Activated CD4-positive, alpha-beta T cell treated with anti-CD3 and anti-CD28 coated beads for 36 hours (primary cell): ENCODE measurements around the gene LMOD1. TPM values are rescaled to one million over a fixed set of nuclear protein-coding genes. Genes with fewer than 3 reads are reported as not detected.

Source experiments
- ATAC-seq: fragments of 200-7000 bp; cut with Tn5 transposase; one replicate; pipeline ENCODE4 v1.10.0; 2021; ENCODE audit warnings: mild to moderate bottlenecking, moderate library complexity
- CTCF ChIA-PET: fragments of 350-600 bp; sonication (Branson Sonifier 250); formaldehyde crosslinking; loops from one replicate; lab custom pipeline; 2021; ENCODE audit warnings: antibody characterized with exemption; lab: Charles Lee
- POLR2A ChIA-PET: fragments of 350-600 bp; sonication (Branson Sonifier 250); formaldehyde crosslinking; loops from one replicate; lab custom pipeline; 2021; ENCODE audit warnings: antibody characterized with exemption, inconsistent platforms; lab: Charles Lee
- DNase-seq: peaks from one replicate; pipeline ENCODE4 v3.0.0-alpha.2; 2020
- H3K27ac Mint-ChIP-seq: one replicate; pipeline ENCODE4 v1.8.0; 2021; ENCODE audit warnings: mixed read lengths
- H3K27me3 Mint-ChIP-seq: one replicate; pipeline ENCODE4 v1.8.0; 2021; ENCODE audit warnings: mixed read lengths
- H3K36me3 Mint-ChIP-seq: one replicate; pipeline ENCODE4 v1.8.0; 2021; ENCODE audit warnings: low read depth, mixed read lengths
- H3K4me1 Mint-ChIP-seq: one replicate; pipeline ENCODE4 v1.8.0; 2021; ENCODE audit warnings: mixed read lengths
- H3K4me3 Mint-ChIP-seq: one replicate; pipeline ENCODE4 v1.8.0; 2021; ENCODE audit warnings: mild to moderate bottlenecking, moderate library complexity, mixed read lengths
- H3K9me3 Mint-ChIP-seq: one replicate; pipeline ENCODE4 v1.8.0; 2021; ENCODE audit warnings: low read depth, mixed read lengths
- intact Hi-C, 2 experiments: fragments of 100-400 bp; cut with DNase I in 1 of 2; cut with micrococcal nuclease in 1 of 2; formaldehyde crosslinking; loops; one replicate each; pipeline versions ENCODE4 v1.14.2 to v1.15.1; 2022 to 2024; cut with DNase I, micrococcal nuclease
- total RNA-seq, 2 experiments: library from RNA; stranded (reverse); gene quantifications; one replicate each; pipeline ENCODE4 v1.2.3, GENCODE V29; 2021

LMOD1 gene
- total RNA-seq, 2 experiments from 2014 or later, result not detected

DNA sequence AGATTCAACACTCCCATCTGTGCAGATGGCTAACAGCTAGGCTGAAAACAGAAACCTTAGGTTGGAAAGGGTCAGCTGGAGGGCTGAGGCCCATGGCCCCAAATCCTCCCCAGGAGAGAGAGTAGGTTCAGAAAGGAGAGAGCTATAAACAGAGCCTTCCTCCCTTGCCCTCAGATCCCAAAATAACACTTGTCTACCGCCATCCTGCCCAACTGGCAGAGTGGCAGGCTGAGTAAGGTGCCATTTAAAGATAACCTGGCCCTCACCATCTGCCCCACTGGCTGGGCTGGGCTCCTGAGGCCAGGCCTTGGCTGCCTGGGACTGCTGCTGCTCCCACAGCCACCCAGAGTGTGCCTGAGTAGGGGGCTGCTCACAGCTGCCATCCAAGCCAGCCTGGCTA is 61.9 kb downstream of the LMOD1 start:
- ATAC-seq, result no peak
- H3K4me3 Mint-ChIP-seq, result no peak overlapping the region
- H3K4me1 Mint-ChIP-seq, result peaks cover 4% of the 10 kb centered on the region
- no peaks in the 10 kb centered on the region for H3K9me3 Mint-ChIP-seq
- ChIA-PET CTCF (interaction anchor here (0.5 to 3.9 kb wide), 4 partner anchors 9 to 399 kb away, joined by 3 to 26 read pairs (median 4); no protein-coding TSS in a partner anchor), POLR2A (interaction anchor here (0.9 kb wide), 1 partner anchor 255 kb away, joined by 12 read pairs; no protein-coding TSS in a partner anchor)
- H3K36me3 Mint-ChIP-seq, result no peaks in the 10 kb centered on the region
- intact Hi-C loops, result no loop called here
- H3K27me3 Mint-ChIP-seq, result peaks cover 16% of the 10 kb centered on the region
- H3K27ac Mint-ChIP-seq, result no peak overlapping the region
- DNase-seq, result no peak

DNA sequence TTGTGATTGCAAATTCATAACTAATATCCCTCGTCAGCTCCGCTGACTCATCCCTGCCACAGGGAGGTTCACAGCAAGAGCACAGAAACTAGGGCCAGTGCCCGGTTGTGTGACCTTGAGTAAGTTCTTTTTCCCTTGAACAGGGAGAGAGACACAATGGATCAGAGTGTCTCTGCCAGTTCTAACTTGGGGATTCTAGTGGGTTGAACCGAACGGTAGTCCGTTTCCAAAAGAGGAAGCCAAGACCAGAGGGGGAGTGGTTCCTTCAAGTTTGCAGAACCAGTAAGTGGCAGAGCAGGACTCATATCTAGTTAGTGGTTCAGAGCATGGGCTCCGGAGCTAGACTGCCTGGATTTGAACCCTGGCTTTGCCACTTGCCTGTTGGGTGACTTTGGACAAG is 62.6 kb downstream of the LMOD1 start:
- H3K36me3 Mint-ChIP-seq, result no peaks in the 10 kb centered on the region
- DNase-seq (peak; percentile 33), ATAC-seq (peak; percentile 40)
- no peak overlapping the region for H3K27ac Mint-ChIP-seq
- intact Hi-C loops, result no loop called here
- no peaks in the 10 kb centered on the region for H3K9me3 Mint-ChIP-seq
- no peak overlapping the region for H3K4me3 Mint-ChIP-seq
- POLR2A ChIA-PET, result interaction anchor here (0.9 kb wide), 1 partner anchor 256 kb away, joined by 12 read pairs; no protein-coding TSS in a partner anchor
- CTCF ChIA-PET, result interaction anchor here (0.5 to 3.9 kb wide), 7 partner anchors 10 to 399 kb away, joined by 3 to 26 read pairs (median 4); no protein-coding TSS in a partner anchor
- peaks cover 4% of the 10 kb centered on the region for H3K4me1 Mint-ChIP-seq
- peaks cover 15% of the 10 kb centered on the region for H3K27me3 Mint-ChIP-seq

DNA sequence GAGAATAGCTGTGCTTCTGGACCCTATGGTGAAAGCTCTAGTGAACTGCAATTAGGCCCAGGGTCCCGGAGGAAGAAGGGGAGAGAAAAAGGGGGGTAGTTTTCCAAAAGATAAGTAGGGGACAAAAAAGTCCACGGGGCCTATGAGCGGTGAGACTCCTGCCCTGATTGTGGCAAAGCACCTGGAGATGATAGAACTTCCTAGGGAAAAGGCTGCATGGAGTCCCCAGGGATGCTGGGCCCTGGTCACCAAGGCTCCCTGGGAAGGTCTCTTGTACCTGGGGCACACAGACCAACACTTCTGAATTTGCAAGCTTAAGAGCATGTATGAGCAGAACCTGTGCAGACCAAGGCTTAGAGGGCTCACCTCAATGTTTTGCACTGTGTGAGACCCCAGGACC is 63.1 kb downstream of the LMOD1 start:
- ATAC-seq, result no peak
- no peak overlapping the region for H3K27ac Mint-ChIP-seq
- intact Hi-C loops, result no loop called here

DNA sequence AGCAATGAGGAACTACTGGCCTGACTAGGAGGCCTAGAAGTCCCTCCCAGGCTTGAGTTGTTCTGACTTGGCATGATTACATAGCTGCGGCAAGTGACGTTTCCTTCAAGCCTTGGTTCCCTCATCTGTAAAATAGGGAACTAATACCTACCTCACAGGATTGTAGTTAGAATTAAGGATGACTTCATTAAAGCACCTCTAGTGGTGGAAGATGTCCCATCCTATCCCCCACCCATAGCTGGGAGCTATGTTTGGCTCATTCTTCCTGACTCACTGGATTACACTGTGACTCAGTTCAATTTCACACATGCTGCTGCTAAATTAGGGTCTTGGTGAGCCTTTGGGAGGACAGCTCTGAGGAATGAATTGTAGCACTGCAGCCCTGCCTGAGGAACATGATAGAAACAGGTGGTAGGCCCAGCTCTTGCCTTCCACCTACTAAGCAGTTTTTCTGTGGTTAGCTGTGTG is 63.6 kb downstream of the LMOD1 start:
- intact Hi-C loops, result no loop called here
- peaks cover 4% of the 10 kb centered on the region for H3K4me1 Mint-ChIP-seq
- no peaks in the 10 kb centered on the region for H3K9me3 Mint-ChIP-seq
- peaks cover 9% of the 10 kb centered on the region for H3K27me3 Mint-ChIP-seq
- no peak overlapping the region for H3K27ac Mint-ChIP-seq
- ATAC-seq, result peak; percentile 50
- CTCF ChIA-PET, result interaction anchor here (0.7 to 3.9 kb wide), 9 partner anchors 11 to 125 kb away, joined by 3 to 26 read pairs (median 3); partner anchors contain the start of gene TIMM17A
- POLR2A ChIA-PET, result interaction anchor here (0.7 to 0.9 kb wide), 2 partner anchors 90 to 281 kb away, joined by 3 to 5 read pairs; no protein-coding TSS in a partner anchor
- H3K4me3 Mint-ChIP-seq, result no peak overlapping the region
- no peak for DNase-seq
- peaks cover 2% of the 10 kb centered on the region for H3K36me3 Mint-ChIP-seq

More for the DNA sequence above, 63.1 kb downstream of the LMOD1 start:
- ChIA-PET CTCF (interaction anchor here (0.7 to 3.9 kb wide), 9 partner anchors 11 to 201 kb away, joined by 3 to 26 read pairs (median 3); partner anchors contain the start of gene TIMM17A), POLR2A (interaction anchor here (0.7 kb wide), 1 partner anchor 89 kb away, joined by 3 read pairs; no protein-coding TSS in a partner anchor)
- peaks cover 14% of the 10 kb centered on the region for H3K27me3 Mint-ChIP-seq
- H3K4me1 Mint-ChIP-seq, result peaks cover 4% of the 10 kb centered on the region
- peaks cover 2% of the 10 kb centered on the region for H3K36me3 Mint-ChIP-seq
- H3K4me3 Mint-ChIP-seq, result no peak overlapping the region
- no peak for DNase-seq
- no peaks in the 10 kb centered on the region for H3K9me3 Mint-ChIP-seq

DNA sequence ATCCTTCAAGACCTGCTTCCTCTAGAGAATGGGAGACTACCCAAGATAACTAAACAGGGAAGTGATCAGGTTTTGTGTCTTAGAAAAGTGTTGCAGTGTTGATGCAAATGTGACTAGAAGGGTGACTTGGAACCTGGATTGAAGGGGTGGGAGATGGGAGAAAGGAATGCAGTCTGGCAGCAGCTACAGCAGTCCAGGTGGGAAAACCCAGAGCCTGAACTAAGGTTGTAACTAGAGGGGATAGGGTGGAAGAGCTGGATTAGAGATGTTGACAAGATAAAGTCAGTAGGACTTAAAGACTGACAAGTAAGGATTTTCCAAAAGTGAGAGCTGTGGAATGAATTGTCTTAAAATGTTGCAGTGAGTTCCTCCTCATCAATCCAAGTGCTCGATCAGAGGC is 64.7 kb downstream of the LMOD1 start:
- H3K27me3 Mint-ChIP-seq, result peaks cover 1% of the 10 kb centered on the region
- peaks cover 2% of the 10 kb centered on the region for H3K36me3 Mint-ChIP-seq
- no peak for DNase-seq
- no peak overlapping the region for H3K4me3 Mint-ChIP-seq
- ChIA-PET CTCF (interaction anchor here (0.8 to 3.9 kb wide), 5 partner anchors 14 to 259 kb away, joined by 3 to 26 read pairs (median 10); no protein-coding TSS in a partner anchor), POLR2A (no interaction called here)
- intact Hi-C loops, result no loop called here
- peaks cover 4% of the 10 kb centered on the region for H3K4me1 Mint-ChIP-seq
- ATAC-seq, result no peak
- no peak overlapping the region for H3K27ac Mint-ChIP-seq
- no peaks in the 10 kb centered on the region for H3K9me3 Mint-ChIP-seq

DNA sequence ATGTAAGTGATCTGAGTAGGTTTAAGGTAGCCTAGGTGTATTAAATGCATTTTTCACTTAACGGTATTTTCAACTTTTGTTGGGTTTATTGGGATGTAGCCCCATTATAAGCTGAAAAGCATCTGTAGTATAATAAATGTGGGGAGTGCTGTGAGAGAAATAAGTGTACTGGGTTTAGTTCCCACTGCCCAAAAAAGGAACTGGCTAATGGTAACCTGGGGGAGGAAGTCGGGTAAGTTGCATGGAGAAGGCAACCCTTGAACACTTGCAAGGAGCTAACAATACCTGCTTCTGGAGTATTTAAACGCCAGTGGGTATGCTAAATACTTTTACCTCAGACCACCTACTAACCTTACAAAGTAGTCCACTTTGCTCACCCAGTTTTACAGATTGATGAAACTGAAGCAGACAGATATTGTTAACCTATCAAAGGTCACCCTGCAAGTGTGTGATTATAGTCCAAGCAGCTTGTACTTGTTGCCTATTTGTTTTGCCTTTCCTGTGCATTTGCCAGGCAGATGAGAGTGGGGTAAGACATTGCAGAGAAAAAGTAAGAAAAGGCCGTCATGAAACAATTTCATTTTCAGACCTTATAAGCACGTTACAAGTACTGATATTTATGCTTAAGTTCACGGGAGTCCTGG is 65.3 kb downstream of the LMOD1 start:
- Mint-ChIP-seq H3K4me3 (no peak overlapping the region), H3K9me3 (no peaks in the 10 kb centered on the region), H3K27me3 (no peaks in the 10 kb centered on the region), H3K27ac (no peak overlapping the region), H3K36me3 (peaks cover 2% of the 10 kb centered on the region), H3K4me1 (peaks cover 4% of the 10 kb centered on the region)
- ChIA-PET CTCF (interaction anchor here (0.7 to 3.9 kb wide), 8 partner anchors 9 to 260 kb away, joined by 3 to 26 read pairs (median 4); no protein-coding TSS in a partner anchor), POLR2A (no interaction called here)
- intact Hi-C loops, result no loop called here
- DNase-seq (no peak), ATAC-seq (no peak)

DNA sequence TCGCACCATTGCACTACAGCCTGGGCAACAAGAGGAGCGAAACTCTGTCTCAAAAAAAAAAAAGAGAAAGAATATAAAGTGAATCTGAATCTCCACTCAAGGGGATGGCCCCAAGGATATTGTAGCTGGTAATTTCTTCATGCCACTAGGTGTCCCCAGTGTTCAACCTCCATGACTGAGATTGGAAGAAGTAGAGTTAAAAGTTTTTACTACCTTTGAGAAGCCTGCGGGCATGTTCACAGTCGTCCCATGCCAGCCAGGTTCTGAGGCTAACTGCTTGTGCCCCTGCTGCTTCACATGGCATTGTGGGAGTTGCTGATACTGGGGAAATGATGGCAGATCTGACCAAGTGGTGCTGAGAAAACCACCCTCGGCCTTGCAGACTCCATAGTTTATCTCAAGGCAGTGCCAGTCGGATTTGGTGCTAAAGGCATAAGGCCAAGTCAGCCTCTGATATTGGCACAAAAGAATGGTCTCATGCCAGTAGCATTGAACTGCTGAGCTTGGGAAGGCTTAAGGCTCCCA is 68.4 kb downstream of the LMOD1 start:
- H3K9me3 Mint-ChIP-seq, result no peaks in the 10 kb centered on the region
- CTCF ChIA-PET, result interaction anchor here (0.7 to 2.6 kb wide), 14 partner anchors 8 to 178 kb away, joined by 3 to 20 read pairs (median 5); partner anchors contain the start of gene SHISA4
- no peak overlapping the region for H3K4me3 Mint-ChIP-seq
- intact Hi-C loops, result loop anchor here in 1 of 2 experiments (5.0 kb wide), 1 partner anchor 94 kb away; no protein-coding TSS in a partner anchor
- no peaks in the 10 kb centered on the region for H3K4me1 Mint-ChIP-seq
- no peak overlapping the region for H3K27ac Mint-ChIP-seq
- H3K36me3 Mint-ChIP-seq, result peaks cover 22% of the 10 kb centered on the region
- no peaks in the 10 kb centered on the region for H3K27me3 Mint-ChIP-seq
- DNase-seq (peak; percentile 44), ATAC-seq (peak; percentile 77)
- POLR2A ChIA-PET, result interaction anchor here (0.6 to 0.7 kb wide), 2 partner anchors 251 to 294 kb away, joined by 5 to 6 read pairs; no protein-coding TSS in a partner anchor

DNA sequence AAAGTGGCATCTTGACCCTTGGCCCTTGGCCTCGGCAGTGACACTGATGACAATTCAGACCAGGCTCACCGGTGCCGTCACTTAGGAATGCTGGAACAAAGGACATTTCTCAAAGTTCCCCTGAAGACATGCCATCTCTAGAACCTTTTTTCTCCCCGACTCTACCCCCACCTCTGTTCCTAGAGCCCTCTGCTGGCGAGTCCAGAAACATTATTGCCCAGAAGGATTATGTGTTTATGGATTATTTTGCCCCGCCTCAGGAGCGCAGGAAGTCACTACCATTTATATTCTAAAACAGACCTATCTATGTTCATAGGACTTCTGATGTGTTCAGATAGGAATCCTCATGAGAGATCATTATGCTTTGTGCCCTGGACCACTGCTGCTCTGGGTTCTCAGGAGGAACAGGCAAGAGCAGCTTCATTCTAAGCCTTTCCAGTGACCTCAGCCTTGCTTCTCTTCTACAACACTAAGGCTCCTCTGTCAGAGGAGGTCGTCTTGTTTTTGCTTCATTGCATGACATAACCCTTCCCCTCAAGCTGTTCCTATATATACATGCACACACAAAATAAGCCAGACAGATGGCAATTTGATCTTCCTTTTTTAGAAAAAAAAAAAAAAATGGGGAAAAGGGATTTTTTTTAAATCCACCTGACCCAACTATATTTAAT is 70.1 kb downstream of the LMOD1 start:
- CTCF ChIA-PET, result interaction anchor here (0.6 kb wide), 1 partner anchor 38 kb away, joined by 4 read pairs; no protein-coding TSS in a partner anchor
- Mint-ChIP-seq H3K27me3 (no peaks in the 10 kb centered on the region), H3K9me3 (no peaks in the 10 kb centered on the region), H3K36me3 (peaks cover 38% of the 10 kb centered on the region), H3K4me3 (no peak overlapping the region), H3K27ac (no peak overlapping the region), H3K4me1 (no peaks in the 10 kb centered on the region)
- DNase-seq (no peak), ATAC-seq (no peak)
- POLR2A ChIA-PET, result no interaction called here
- intact Hi-C loops, result loop anchor here in 1 of 2 experiments (5.0 kb wide), 1 partner anchor 96 kb away; no protein-coding TSS in a partner anchor

DNA sequence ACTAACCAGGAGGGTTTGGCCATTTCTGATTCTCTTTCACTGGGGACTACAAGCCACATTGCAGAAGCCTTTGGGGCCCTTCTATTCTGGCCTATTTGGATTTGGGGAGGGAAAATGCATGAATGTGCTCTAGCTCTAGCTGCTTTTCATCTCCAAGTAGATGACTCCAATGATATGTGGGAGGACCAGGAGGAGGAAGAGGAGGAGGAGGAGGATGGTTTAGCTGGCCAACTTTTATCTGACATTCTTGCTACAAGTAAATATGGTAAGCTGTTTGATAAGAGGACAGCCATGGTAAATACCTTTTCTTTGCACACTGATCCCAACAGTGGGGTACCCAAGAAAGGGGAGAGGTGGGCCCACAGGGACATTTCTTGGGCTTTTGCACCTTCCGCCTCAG is 71.7 kb downstream of the LMOD1 start:
- intact Hi-C loops, result loop anchor here in 1 of 2 experiments (5.0 kb wide), 1 partner anchor 98 kb away; no protein-coding TSS in a partner anchor
- ATAC-seq (no peak), DNase-seq (no peak)
- no peak overlapping the region for H3K27ac Mint-ChIP-seq
- ChIA-PET CTCF (interaction anchor here (0.7 to 1.5 kb wide), 2 partner anchors 21 to 92 kb away, joined by 5 read pairs; no protein-coding TSS in a partner anchor), POLR2A (interaction anchor here (0.5 kb wide), 1 partner anchor 351 kb away, joined by 3 read pairs; no protein-coding TSS in a partner anchor)
- no peaks in the 10 kb centered on the region for H3K27me3 Mint-ChIP-seq
- peaks cover 46% of the 10 kb centered on the region for H3K36me3 Mint-ChIP-seq
- no peaks in the 10 kb centered on the region for H3K4me1 Mint-ChIP-seq
- no peaks in the 10 kb centered on the region for H3K9me3 Mint-ChIP-seq
- H3K4me3 Mint-ChIP-seq, result no peak overlapping the region

DNA sequence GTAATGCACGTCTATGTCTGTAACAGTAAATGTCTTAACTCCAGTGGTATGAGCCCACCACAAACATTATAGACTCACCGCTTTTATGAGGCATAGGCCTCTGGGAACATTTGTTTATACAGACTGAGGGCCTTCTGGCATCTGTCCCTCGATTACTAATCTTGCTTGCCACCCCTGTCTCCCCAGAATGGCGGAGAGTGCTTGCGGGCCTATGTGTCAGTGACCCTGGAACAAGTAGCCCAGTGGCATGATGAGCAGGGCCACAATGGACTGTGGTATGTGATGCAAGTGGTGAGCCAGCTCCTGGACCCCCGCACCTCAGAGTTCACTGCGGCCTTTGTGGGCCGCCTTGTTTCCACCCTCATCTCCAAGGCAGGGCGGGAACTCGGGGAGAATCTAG is 76.0 kb downstream of the LMOD1 start:
- no peak overlapping the region for H3K4me3 Mint-ChIP-seq
- ATAC-seq, result no peak
- CTCF ChIA-PET, result interaction anchor here (0.6 to 1.1 kb wide), 2 partner anchors 41 to 63 kb away, joined by 3 read pairs; partner anchors contain the start of gene IPO9
- no peak overlapping the region for H3K27ac Mint-ChIP-seq
- H3K36me3 Mint-ChIP-seq, result peaks cover 60% of the 10 kb centered on the region
- intact Hi-C loops, result no loop called here
- POLR2A ChIA-PET, result no interaction called here
- no peaks in the 10 kb centered on the region for H3K9me3 Mint-ChIP-seq
- no peaks in the 10 kb centered on the region for H3K27me3 Mint-ChIP-seq
- no peak for DNase-seq
- no peaks in the 10 kb centered on the region for H3K4me1 Mint-ChIP-seq
